Subcutaneous adipose tissue (tissue), 4 donors: Measurements from ENCODE around the gene ARHGAP18. TPM values are rescaled to one million over a fixed set of nuclear protein-coding genes. Genes with fewer than 3 reads are reported as not detected.

ENCODE experiments used
- CTCF ChIP-seq: fragments of 450-650 bp; IDR thresholded peaks from one replicate; pipeline ENCODE4 v1.5.1; 2016; ENCODE audit warnings: low read depth, mild to moderate bottlenecking, control low read depth, antibody characterized with exemption, moderate library complexity
- total RNA-seq, 4 donors: library from RNA; depleted of rRNA; stranded (reverse); fragments of >200 nt; gene quantifications; one replicate each; pipeline ENCODE4 v1.1.0, GENCODE V29; 2016

ARHGAP18 gene
- total RNA-seq, 4 donors from 2014 or later = 20.7 to 44.2 (median 29.7) TPM

GRCh38 chr6:129665555-129665954, 44.4 kb downstream of the ARHGAP18 start:
- TF ChIP-seq CTCF = no peak

GRCh38 chr6:129663531-129663930, 46.4 kb downstream of the ARHGAP18 start:
- TF ChIP-seq CTCF = no peak

GRCh38 chr6:129662980-129663431, 47.0 kb downstream of the ARHGAP18 start:
- no peak for TF ChIP-seq CTCF

- TF ChIP-seq CTCF = no peak
These were observed 47.6 kb downstream of the ARHGAP18 start for GRCh38 chr6:129662406-129662766.

- no peak for TF ChIP-seq CTCF
These were observed 48.2 kb downstream of the ARHGAP18 start for GRCh38 chr6:129661536-129662405.

GRCh38 chr6:129660346-129660676, 49.7 kb downstream of the ARHGAP18 start:
- no peak for TF ChIP-seq CTCF

GRCh38 chr6:129659590-129660345, 50.2 kb downstream of the ARHGAP18 start:
- no peak for TF ChIP-seq CTCF
